ENCODE data around the gene PALD1.

PALD1 gene

DNA sequence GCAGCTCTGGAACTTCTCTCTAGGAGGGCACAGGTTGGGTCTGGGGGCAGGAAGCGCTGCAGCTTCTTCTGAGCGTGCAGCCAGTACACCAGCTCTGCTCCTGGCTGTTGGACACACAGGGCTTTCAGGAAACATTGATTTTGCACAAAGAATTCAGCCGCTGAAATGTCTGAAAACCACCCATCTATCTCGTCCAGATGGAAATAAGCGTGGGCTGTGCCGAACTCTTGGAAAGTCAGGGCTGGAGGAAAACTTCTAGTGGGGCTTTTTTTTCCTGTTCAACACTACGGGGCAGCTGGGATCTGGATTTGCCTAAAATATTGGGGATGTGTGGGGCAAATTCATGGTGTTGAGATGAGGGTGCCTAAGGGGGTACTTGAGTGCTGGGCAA, 31.2 kb downstream of the PALD1 start:
- Histone ChIP-seq H3K36me3 (replicated peaks) (no peaks in the 10 kb centered on the region), H3K27ac (no peak overlapping the region), H3K27me3 (replicated peaks) (no peaks in the 10 kb centered on the region), H3K4me3 (ENCODE audit: low read depth, low read length) (no peak overlapping the region)
- TF ChIP-seq, protein P1, sequence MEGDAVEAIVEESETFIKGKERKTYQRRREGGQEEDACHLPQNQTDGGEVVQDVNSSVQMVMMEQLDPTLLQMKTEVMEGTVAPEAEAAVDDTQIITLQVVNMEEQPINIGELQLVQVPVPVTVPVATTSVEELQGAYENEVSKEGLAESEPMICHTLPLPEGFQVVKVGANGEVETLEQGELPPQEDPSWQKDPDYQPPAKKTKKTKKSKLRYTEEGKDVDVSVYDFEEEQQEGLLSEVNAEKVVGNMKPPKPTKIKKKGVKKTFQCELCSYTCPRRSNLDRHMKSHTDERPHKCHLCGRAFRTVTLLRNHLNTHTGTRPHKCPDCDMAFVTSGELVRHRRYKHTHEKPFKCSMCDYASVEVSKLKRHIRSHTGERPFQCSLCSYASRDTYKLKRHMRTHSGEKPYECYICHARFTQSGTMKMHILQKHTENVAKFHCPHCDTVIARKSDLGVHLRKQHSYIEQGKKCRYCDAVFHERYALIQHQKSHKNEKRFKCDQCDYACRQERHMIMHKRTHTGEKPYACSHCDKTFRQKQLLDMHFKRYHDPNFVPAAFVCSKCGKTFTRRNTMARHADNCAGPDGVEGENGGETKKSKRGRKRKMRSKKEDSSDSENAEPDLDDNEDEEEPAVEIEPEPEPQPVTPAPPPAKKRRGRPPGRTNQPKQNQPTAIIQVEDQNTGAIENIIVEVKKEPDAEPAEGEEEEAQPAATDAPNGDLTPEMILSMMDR (IDR thresholded peaks at IDR 0.05; ENCODE audit: low read depth, low read length, missing control alignments) = no peak
- no peak for DNase-seq
- in situ Hi-C loops (cut with HindIII; ENCODE audit: low pct_ligation_motif_present, low sequenced_read_pairs) = no loop called here

DNA sequence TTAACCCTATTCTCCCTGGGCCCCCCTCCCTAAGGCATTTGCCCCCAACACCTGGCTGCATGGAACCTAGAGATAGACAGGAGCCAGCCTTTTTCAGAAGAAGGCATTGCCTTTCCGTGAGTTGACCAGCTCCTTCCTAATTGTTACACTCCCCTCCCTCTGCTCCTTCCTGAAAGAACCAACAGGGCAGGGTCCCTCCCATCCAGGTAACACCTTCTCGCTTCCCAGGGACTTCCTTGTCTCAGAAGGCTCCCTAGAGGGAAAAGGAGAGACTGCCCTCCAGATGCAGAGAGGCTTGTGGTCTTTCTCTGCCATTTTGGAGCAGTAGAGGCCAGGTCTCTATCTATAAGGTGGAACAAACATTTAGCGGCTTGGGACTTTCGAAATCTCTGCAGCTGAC, 31.9 kb downstream of the PALD1 start:
- DNase-seq = no peak
- Histone ChIP-seq H3K27me3 (replicated peaks) (no peaks in the 10 kb centered on the region), H3K27ac (no peak overlapping the region), H3K4me3 (ENCODE audit: low read depth, low read length) (no peak overlapping the region), H3K36me3 (replicated peaks) (no peaks in the 10 kb centered on the region)
- TF ChIP-seq, protein P1 (IDR thresholded peaks at IDR 0.05; ENCODE audit: low read depth, low read length, missing control alignments) = no peak
- in situ Hi-C loops (cut with HindIII; ENCODE audit: low pct_ligation_motif_present, low sequenced_read_pairs) = no loop called here

DNA sequence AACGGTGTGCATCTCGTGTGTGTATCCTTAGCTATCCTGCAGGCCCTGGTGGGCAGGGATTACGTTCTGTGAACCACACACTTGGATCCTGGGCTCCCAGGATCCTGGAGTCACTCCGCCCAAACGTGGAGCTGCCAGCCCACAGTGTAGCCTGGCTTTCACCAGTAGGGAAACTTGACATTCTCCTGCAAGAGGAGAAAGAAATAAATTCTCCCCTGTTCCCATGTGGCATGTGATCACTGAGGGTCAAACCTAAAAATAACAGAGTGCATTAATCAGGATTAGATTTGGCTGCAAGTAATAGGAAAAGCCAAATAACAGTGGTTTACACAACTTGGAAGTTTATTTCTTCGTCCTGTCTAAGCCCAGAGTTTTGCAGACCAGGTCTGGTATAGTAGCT, 32.3 kb downstream of the PALD1 start:
- Histone ChIP-seq H3K27me3 (replicated peaks) (no peaks in the 10 kb centered on the region), H3K36me3 (replicated peaks) (no peaks in the 10 kb centered on the region), H3K4me3 (ENCODE audit: low read depth, low read length) (no peak overlapping the region), H3K27ac (no peak overlapping the region)
- TF ChIP-seq, protein P1 (IDR thresholded peaks at IDR 0.05; ENCODE audit: low read depth, low read length, missing control alignments) = no peak
- in situ Hi-C loops (cut with HindIII; ENCODE audit: low pct_ligation_motif_present, low sequenced_read_pairs) = no loop called here
- DNase-seq = no peak

DNA sequence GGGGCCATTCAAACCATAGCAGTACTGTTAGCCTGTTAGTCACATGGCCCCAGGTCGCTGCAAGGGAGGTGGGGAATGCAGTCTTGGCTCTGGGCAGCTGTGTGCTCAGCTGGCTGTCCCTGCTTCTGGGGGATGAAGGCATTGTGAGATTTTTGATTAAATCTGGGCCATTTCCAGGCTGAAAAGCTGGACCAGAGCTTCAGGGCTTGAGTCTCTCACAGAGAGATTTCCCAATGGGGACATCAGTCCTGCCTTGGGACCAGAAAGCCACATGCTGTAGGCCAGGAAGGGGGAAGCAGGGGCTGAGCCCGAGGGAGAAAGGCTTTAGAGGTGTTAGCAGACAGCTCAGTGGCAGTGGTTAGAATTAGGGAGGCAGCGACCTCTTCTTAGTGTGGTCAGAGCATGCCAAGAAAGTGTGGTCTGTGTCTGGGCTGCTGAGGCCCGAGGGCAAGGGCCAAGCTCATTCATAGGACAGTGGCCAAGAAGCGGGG, 33.6 kb downstream of the PALD1 start:
- H3K27ac ChIP-seq = no peak overlapping the region
- TF ChIP-seq, protein P1 (IDR thresholded peaks at IDR 0.05; ENCODE audit: low read depth, low read length, missing control alignments) = no peak
- DNase-seq = no peak
- H3K36me3 ChIP-seq (replicated peaks) = no peaks in the 10 kb centered on the region
- H3K4me3 ChIP-seq (ENCODE audit: low read depth, low read length) = no peak overlapping the region
- no peaks in the 10 kb centered on the region for H3K27me3 ChIP-seq (replicated peaks)
- in situ Hi-C loops (cut with HindIII; ENCODE audit: low pct_ligation_motif_present, low sequenced_read_pairs) = no loop called here

DNA sequence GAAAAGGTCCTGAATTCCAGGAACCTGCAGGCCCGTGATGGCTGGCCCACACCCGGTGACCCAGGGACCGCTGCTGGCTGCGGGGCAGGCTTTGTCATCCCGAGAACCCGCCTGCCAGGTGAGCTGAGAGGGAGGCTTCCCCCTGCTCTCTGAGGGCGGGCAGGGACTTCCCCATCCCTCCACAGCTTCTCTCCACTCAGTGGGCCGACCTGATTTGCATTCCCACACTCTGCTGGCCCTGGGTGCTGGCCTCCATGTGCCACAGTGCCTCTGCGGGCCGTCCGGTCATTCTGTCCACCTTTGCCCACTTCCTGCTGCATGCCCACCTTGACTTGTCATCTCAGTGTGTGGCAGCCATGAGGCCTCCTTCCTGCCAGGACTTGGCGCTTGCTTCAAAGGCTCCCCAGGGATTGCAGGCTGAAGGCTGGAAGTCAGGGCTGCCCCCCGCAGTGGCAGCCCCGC, 35.3 kb downstream of the PALD1 start:
- H3K27me3 ChIP-seq (replicated peaks) = no peaks in the 10 kb centered on the region
- no peaks in the 10 kb centered on the region for H3K36me3 ChIP-seq (replicated peaks)
- no peak overlapping the region for H3K4me3 ChIP-seq (ENCODE audit: low read depth, low read length)
- TF ChIP-seq, protein P1 (IDR thresholded peaks at IDR 0.05; ENCODE audit: low read depth, low read length, missing control alignments) = no peak
- H3K27ac ChIP-seq = no peak overlapping the region
- DNase-seq = no peak
- in situ Hi-C loops (cut with HindIII; ENCODE audit: low pct_ligation_motif_present, low sequenced_read_pairs) = no loop called here

DNA sequence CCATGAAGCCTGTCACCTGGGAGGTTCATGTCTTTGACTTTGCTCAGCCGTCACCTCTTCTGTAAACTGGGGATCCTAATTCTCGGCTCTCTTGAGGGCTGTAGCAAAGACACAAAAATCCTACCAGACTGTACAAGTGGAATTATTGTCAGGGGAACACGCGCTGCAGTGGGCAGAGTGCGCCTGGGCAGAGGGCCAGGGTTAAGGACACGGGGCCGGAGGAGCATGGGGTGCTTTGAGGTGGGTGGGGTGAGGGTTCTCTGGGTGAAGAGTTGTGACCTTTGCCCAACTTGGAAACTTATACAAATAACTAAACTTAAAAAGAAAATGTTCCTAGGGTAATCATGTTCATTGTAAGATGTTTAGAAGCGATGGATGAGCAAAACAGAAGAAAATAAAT, 36.0 kb downstream of the PALD1 start:
- in situ Hi-C loops (cut with HindIII; ENCODE audit: low pct_ligation_motif_present, low sequenced_read_pairs) = no loop called here
- no peaks in the 10 kb centered on the region for H3K36me3 ChIP-seq (replicated peaks)
- no peak overlapping the region for H3K27ac ChIP-seq
- H3K4me3 ChIP-seq (ENCODE audit: low read depth, low read length) = no peak overlapping the region
- TF ChIP-seq, protein P1 (IDR thresholded peaks at IDR 0.05; ENCODE audit: low read depth, low read length, missing control alignments) = no peak
- DNase-seq = no peak
- no peaks in the 10 kb centered on the region for H3K27me3 ChIP-seq (replicated peaks)

Measured in brain microvascular endothelial cell (primary cell).